ENCODE data around the gene LEMD3.

The LEMD3 gene

DNA sequence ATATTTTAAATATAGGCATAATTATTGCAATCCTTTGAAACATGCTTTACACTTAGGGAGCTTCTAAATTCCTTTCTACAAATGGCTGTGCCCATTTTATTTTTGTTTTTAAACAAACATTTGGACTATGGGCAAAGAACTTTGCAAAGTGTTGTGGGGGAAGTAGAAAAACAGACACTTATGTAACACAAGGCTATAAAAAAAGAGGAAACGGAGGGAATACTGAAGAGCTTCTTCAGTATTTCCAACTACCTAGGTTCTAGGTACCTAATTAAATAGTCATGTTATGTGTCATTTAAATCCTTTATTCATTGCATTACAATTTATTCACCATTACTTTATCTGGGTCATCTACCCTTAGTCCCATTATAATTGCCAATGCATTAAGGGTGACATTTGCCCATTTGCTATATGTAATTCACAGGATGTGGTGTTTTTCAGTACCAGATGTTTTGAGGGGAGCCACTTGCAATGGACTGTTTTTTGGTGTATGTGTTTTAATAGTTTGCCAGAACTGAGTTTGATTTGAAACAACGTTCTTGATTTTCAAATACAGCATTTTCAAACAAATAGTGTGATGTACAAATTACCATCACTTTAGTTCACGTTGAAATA is 107.6 kb downstream of the LEMD3 start:
- peaks cover 6% of the 10 kb centered on the region for H4K20me1 ChIP-seq (ENCODE audit: insufficient read depth, low read length, poor library complexity, severe bottlenecking)
- H3K9me2 ChIP-seq (replicated peaks; ENCODE audit: low read depth, low read length), result no peaks in the 10 kb centered on the region
- no peak for TF ChIP-seq CTCF (conservative IDR thresholded peaks at IDR 0.05; ENCODE audit: low read length)
- TF ChIP-seq EZH2phosphoT487 (IDR thresholded peaks at IDR 0.05; ENCODE audit: borderline replicate concordance), result no peak
- no peak overlapping the region for H3K4me3 ChIP-seq (ENCODE audit: low read length, poor library complexity, severe bottlenecking)
- H3K4me1 ChIP-seq (ENCODE audit: insufficient read depth, low read length, poor library complexity, severe bottlenecking), result peaks cover 48% of the 10 kb centered on the region
- H3F3A ChIP-seq (ENCODE audit: low read depth), result peaks cover 8% of the 10 kb centered on the region
- no peaks in the 10 kb centered on the region for H3K36me3 ChIP-seq (ENCODE audit: insufficient read depth, low read length)
- peak overlapping the region; percentile 95 for H3K4me2 ChIP-seq (ENCODE audit: low read depth, low read length, poor library complexity, severe bottlenecking)
- H3K27me3 ChIP-seq (ENCODE audit: insufficient read depth, low read length, poor library complexity, severe bottlenecking), result no peaks in the 10 kb centered on the region
- H3K9me3 ChIP-seq (ENCODE audit: insufficient read depth, low read depth, low read length), result no peaks in the 10 kb centered on the region
- H3K79me2 ChIP-seq (ENCODE audit: insufficient read depth, low read length), result peaks cover 31% of the 10 kb centered on the region
- no peak overlapping the region for H2AFZ ChIP-seq (ENCODE audit: low read length)
- H3K9ac ChIP-seq (ENCODE audit: low read depth, low read length, poor library complexity, severe bottlenecking), result no peak overlapping the region

GRCh38 chr12:65277994-65278575 is 108.7 kb downstream of the LEMD3 start:
- Histone ChIP-seq H3K36me3 (ENCODE audit: insufficient read depth, low read length) (no peaks in the 10 kb centered on the region), H3K4me3 (ENCODE audit: low read length, poor library complexity, severe bottlenecking) (peak overlapping the region; percentile 91), H3K9me3 (ENCODE audit: insufficient read depth, low read depth, low read length) (no peaks in the 10 kb centered on the region), H3K4me2 (ENCODE audit: low read depth, low read length, poor library complexity, severe bottlenecking) (peak overlapping the region; percentile 95), H2AFZ (ENCODE audit: low read length) (peak overlapping the region; percentile 89; the same call in 1 of the 2 replicates), H3K79me2 (ENCODE audit: insufficient read depth, low read length) (peaks cover 42% of the 10 kb centered on the region), H4K20me1 (ENCODE audit: insufficient read depth, low read length, poor library complexity, severe bottlenecking) (peaks cover 16% of the 10 kb centered on the region), H3K27me3 (ENCODE audit: insufficient read depth, low read length, poor library complexity, severe bottlenecking) (no peaks in the 10 kb centered on the region), H3F3A (ENCODE audit: low read depth) (peaks cover 8% of the 10 kb centered on the region), H3K9me2 (replicated peaks; ENCODE audit: low read depth, low read length) (no peaks in the 10 kb centered on the region), H3K9ac (ENCODE audit: low read depth, low read length, poor library complexity, severe bottlenecking) (peak overlapping the region; percentile 87), H3K4me1 (ENCODE audit: insufficient read depth, low read length, poor library complexity, severe bottlenecking) (peaks cover 57% of the 10 kb centered on the region)
- no peak for TF ChIP-seq EZH2phosphoT487 (IDR thresholded peaks at IDR 0.05; ENCODE audit: borderline replicate concordance)
- TF ChIP-seq CTCF (conservative IDR thresholded peaks at IDR 0.05; ENCODE audit: low read length), result no peak

DNA sequence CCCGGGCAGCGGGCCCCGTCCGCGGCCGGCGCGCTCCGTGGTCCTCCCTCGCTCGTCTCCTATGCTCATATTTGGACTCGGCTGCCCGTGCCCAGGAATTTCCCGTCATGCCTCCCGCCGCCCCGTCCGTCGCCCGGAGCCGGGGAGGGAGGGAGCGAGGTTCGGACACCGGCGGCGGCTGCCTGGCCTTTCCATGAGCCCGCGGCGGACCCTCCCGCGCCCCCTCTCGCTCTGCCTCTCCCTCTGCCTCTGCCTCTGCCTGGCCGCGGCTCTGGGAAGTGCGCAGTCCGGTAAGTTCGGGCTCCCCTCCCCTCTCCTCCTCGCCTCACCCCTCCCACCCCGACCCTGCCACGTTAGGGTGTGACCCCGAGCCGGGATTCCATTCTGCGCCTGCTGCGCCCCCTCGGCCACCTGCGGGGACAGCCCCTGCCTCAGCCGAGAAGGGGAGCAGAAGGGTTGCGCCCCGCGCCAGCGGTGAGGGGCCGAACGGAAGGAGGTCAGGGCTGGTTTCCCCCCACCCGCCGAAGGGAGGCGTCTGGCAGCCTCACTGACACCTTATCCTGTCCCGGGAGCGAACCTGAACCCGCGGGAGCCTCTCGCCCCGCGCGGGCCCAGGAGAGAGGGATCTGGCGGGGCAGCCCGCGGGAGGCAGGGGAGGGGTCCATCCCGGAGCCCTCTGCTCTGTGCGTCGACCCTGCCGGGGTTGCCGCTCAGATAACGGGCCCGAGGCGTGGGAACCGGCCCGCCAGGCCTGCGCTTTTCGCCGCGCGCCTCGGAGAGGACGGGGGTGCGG is 109.4 kb downstream of the LEMD3 start, which contains the start of gene MSRB3:
Gene MSRB3, plus strand, starts transcription at position 108 of the 793 bp plus-strand sequence. CDS start 29,897 bp downstream, outside the sequence.
- no peaks in the 10 kb centered on the region for H3K27me3 ChIP-seq (ENCODE audit: insufficient read depth, low read length, poor library complexity, severe bottlenecking)
- H3K4me2 ChIP-seq (ENCODE audit: low read depth, low read length, poor library complexity, severe bottlenecking), result peak within 1 kb of the TSS; percentile 95
- TF ChIP-seq CTCF (conservative IDR thresholded peaks at IDR 0.05; ENCODE audit: low read length) (peak; percentile 39; the same call in 1 of the 2 replicates), EZH2phosphoT487 (IDR thresholded peaks at IDR 0.05; ENCODE audit: borderline replicate concordance) (no peak)
- H3K4me1 ChIP-seq (ENCODE audit: insufficient read depth, low read length, poor library complexity, severe bottlenecking), result peaks cover 64% of the 10 kb centered on the region
- H3F3A ChIP-seq (ENCODE audit: low read depth), result peaks cover 8% of the 10 kb centered on the region
- H3K9me3 ChIP-seq (ENCODE audit: insufficient read depth, low read depth, low read length), result no peaks in the 10 kb centered on the region
- peaks cover 23% of the 10 kb centered on the region for H4K20me1 ChIP-seq (ENCODE audit: insufficient read depth, low read length, poor library complexity, severe bottlenecking)
- H3K79me2 ChIP-seq (ENCODE audit: insufficient read depth, low read length), result peaks cover 49% of the 10 kb centered on the region
- peak within 1 kb of the TSS; percentile 87 for H3K9ac ChIP-seq (ENCODE audit: low read depth, low read length, poor library complexity, severe bottlenecking)
- no peaks in the 10 kb centered on the region for H3K9me2 ChIP-seq (replicated peaks; ENCODE audit: low read depth, low read length)
- H3K4me3 ChIP-seq (ENCODE audit: low read length, poor library complexity, severe bottlenecking), result peak within 1 kb of the TSS; percentile 91
- no peaks in the 10 kb centered on the region for H3K36me3 ChIP-seq (ENCODE audit: insufficient read depth, low read length)
- H2AFZ ChIP-seq (ENCODE audit: low read length), result peak within 1 kb of the TSS; percentile 89
